H1 (cell line): Measurements from ENCODE around the gene RTCB. TPM values are rescaled to one million over a fixed set of nuclear protein-coding genes. Genes with fewer than 3 reads are reported as not detected.

Experiments
- CTCF ChIA-PET: fragments of 300-600 bp; sonication (Branson Sonifier 250); formaldehyde crosslinking; loops from one replicate; lab custom pipeline; 2021; ENCODE audit not compliant: partially characterized antibody; lab: Charles Lee
- POLR2A ChIA-PET: fragments of 300-600 bp; sonication (Branson Sonifier 250); formaldehyde crosslinking; loops from one replicate; lab custom pipeline; 2021; ENCODE audit warnings: inconsistent platforms; ENCODE audit not compliant: partially characterized antibody; lab: Charles Lee
- DNase-seq, 2 experiments: peaks; one replicate each; pipeline versions ENCODE4 v3.0.0 to v3.0.0-alpha.2; 2010 to 2022; ENCODE audit warnings: low spot score in 2 of 2, low read depth in 1 of 2, mixed read lengths in 1 of 2
- FAIRE-seq: peaks from 2 replicates; lab custom pipeline; 2011; peaks lifted over from hg19 to GRCh38; lab: Jason Lieb, UNC
- H2AFZ ChIP-seq: 2 replicates; pipeline ENCODE4 v1.8.1; 2012; ENCODE audit warnings: low read length, inconsistent platforms
- H2AK5ac ChIP-seq: 2 replicates; pipeline ENCODE4 v1.6.1; 2013; ENCODE audit warnings: low read depth, low read length
- H2BK120ac ChIP-seq: replicated peaks from 2 replicates; pipeline ENCODE3; 2013; ENCODE audit warnings: low read depth, low read length, inconsistent platforms
- H2BK12ac ChIP-seq: 2 replicates; pipeline ENCODE4 v1.6.1; 2013; ENCODE audit warnings: low read depth, low read length
- H2BK15ac ChIP-seq: 2 replicates; pipeline ENCODE4 v1.6.1; 2013; ENCODE audit warnings: low read length
- H2BK20ac ChIP-seq: 2 replicates; pipeline ENCODE4 v1.6.1; 2013; ENCODE audit warnings: low read length
- H2BK5ac ChIP-seq: 2 replicates; pipeline ENCODE4 v1.6.1; 2013; ENCODE audit warnings: low read depth, low read length
- H3K14ac ChIP-seq: 2 replicates; pipeline ENCODE4 v1.6.1; 2013; ENCODE audit warnings: inconsistent platforms; ENCODE audit not compliant: insufficient read length
- H3K18ac ChIP-seq: 2 replicates; pipeline ENCODE4 v1.6.1; 2013; ENCODE audit warnings: low read length; ENCODE audit errors: extremely low read depth
- H3K23ac ChIP-seq: 2 replicates; pipeline ENCODE4 v1.6.1; 2013; ENCODE audit warnings: inconsistent platforms; ENCODE audit not compliant: insufficient read length
- H3K23me2 ChIP-seq: 2 replicates; pipeline ENCODE4 v1.6.1; 2013; ENCODE audit warnings: low read depth, low read length
- H3K27ac ChIP-seq: 2 replicates; pipeline ENCODE4 v1.6.1; 2011; ENCODE audit warnings: low read depth, low read length, inconsistent platforms
- H3K27me3 ChIP-seq, 4 experiments: replicated peaks in 1 of 4; 1 replicate in 1 of 4; 2 replicates in 3 of 4; pipeline versions ENCODE4 v1.6.1 to v1.8.1; 2011 to 2013; ENCODE audit warnings: low read length in 3 of 4, mild to moderate bottlenecking in 3 of 4, inconsistent platforms in 2 of 4, mixed read lengths in 2 of 4, moderate library complexity in 1 of 4; ENCODE audit not compliant: control insufficient read depth in 3 of 4, insufficient read depth in 3 of 4; ENCODE audit errors: extremely low read depth in 1 of 4
- H3K36me3 ChIP-seq, 4 experiments: 2 replicates each; pipeline versions ENCODE4 v1.6.1 to v1.8.1; 2011 to 2013; ENCODE audit warnings: mild to moderate bottlenecking in 4 of 4, low read length in 3 of 4, moderate library complexity in 2 of 4, control low read depth in 1 of 4, inconsistent platforms in 1 of 4; ENCODE audit not compliant: insufficient read depth in 4 of 4, control insufficient read depth in 2 of 4
- H3K4ac ChIP-seq: replicated peaks from 2 replicates; pipeline ENCODE3; 2013; ENCODE audit warnings: low read length, low read depth, mixed read lengths, inconsistent platforms; ENCODE audit not compliant: insufficient read length
- H3K4me1 ChIP-seq, 4 experiments: replicated peaks in 1 of 4; 1 replicate in 1 of 4; 2 replicates in 3 of 4; pipeline versions ENCODE4 v1.6.1 to v1.8.1; 2011 to 2013; ENCODE audit warnings: low read length in 3 of 4, inconsistent platforms in 2 of 4, mixed read lengths in 1 of 4; ENCODE audit not compliant: insufficient read depth in 4 of 4, control insufficient read depth in 3 of 4
- H3K4me2 ChIP-seq, 2 experiments: 2 replicates each; pipeline versions ENCODE4 v1.6.1 to v1.8.1; 2011 to 2013; ENCODE audit warnings: low read depth in 2 of 2, low read length in 2 of 2, control low read depth in 1 of 2, inconsistent platforms in 1 of 2, mild to moderate bottlenecking in 1 of 2; ENCODE audit not compliant: insufficient read depth in 1 of 2
- H3K4me3 ChIP-seq, 4 experiments: fragments of 200-600, 300-600 bp in 1 of 4; sonication (generic), shearing (Covaris generic), sonication (Bioruptor Twin) in 1 of 4; 2 replicates each; pipeline versions ENCODE4 v1.5.1 to v1.8.1; 2011 to 2016; ENCODE audit warnings: low read length in 4 of 4, low read depth in 3 of 4, control low read depth in 2 of 4, inconsistent platforms in 2 of 4, mild to moderate bottlenecking in 2 of 4, mixed read lengths in 1 of 4, moderate library complexity in 1 of 4; ENCODE audit not compliant: insufficient read depth in 2 of 4; ENCODE audit errors: extremely low read depth in 1 of 4
- H3K56ac ChIP-seq: replicated peaks from 2 replicates; pipeline ENCODE3; 2013; ENCODE audit warnings: low read depth, mild to moderate bottlenecking, mixed read lengths, low read length, inconsistent platforms; ENCODE audit not compliant: insufficient read length
- H3K79me1 ChIP-seq: 2 replicates; pipeline ENCODE4 v1.6.1; 2013; ENCODE audit warnings: low read depth, low read length, control low read depth
- H3K79me2 ChIP-seq, 2 experiments: 2 replicates each; pipeline versions ENCODE4 v1.6.1 to v1.8.1; 2012 to 2013; ENCODE audit warnings: low read length in 2 of 2, mild to moderate bottlenecking in 2 of 2, inconsistent platforms in 1 of 2; ENCODE audit not compliant: insufficient read depth in 2 of 2, control insufficient read depth in 1 of 2
- H3K9ac ChIP-seq, 4 experiments: replicated peaks in 1 of 4; 1 replicate in 1 of 4; 2 replicates in 3 of 4; pipeline versions ENCODE4 v1.6.1 to v1.8.1; 2011 to 2013; ENCODE audit warnings: low read depth in 3 of 4, low read length in 3 of 4, control low read depth in 2 of 4, mild to moderate bottlenecking in 2 of 4, moderate library complexity in 2 of 4, inconsistent platforms in 1 of 4; ENCODE audit errors: extremely low read depth in 1 of 4
- H3K9me3 ChIP-seq, 2 experiments: 2 replicates each; pipeline versions ENCODE4 v1.6.1 to v1.8.1; 2012 to 2013; ENCODE audit warnings: mild to moderate bottlenecking in 2 of 2, moderate library complexity in 2 of 2, control low read depth in 1 of 2, inconsistent platforms in 1 of 2, low read depth in 1 of 2, low read length in 1 of 2, mixed read lengths in 1 of 2; ENCODE audit not compliant: insufficient read depth in 2 of 2
- H4K20me1 ChIP-seq, 2 experiments: replicated peaks in 1 of 2; 2 replicates each; pipeline versions ENCODE3 to v1.8.1; 2011 to 2013; ENCODE audit warnings: inconsistent platforms in 2 of 2, low read length in 2 of 2, mild to moderate bottlenecking in 1 of 2; ENCODE audit not compliant: insufficient read depth in 2 of 2, control insufficient read depth in 1 of 2
- H4K5ac ChIP-seq: 2 replicates; pipeline ENCODE4 v1.6.1; 2013; ENCODE audit warnings: low read length, low read depth, mixed read lengths, inconsistent platforms; ENCODE audit not compliant: insufficient read length
- H4K8ac ChIP-seq: 2 replicates; pipeline ENCODE4 v1.8.0; 2013; ENCODE audit warnings: mild to moderate bottlenecking, moderate library complexity, low read length, inconsistent platforms; ENCODE audit not compliant: insufficient read depth; ENCODE audit errors: extremely low read depth
- H4K91ac ChIP-seq: replicated peaks from 2 replicates; pipeline ENCODE3; 2013; ENCODE audit warnings: low read length, mixed read lengths, inconsistent platforms; ENCODE audit not compliant: insufficient read length
- ASH2L ChIP-seq: fragments of 200-600, 300-600 bp; sonication (generic); IDR thresholded peaks from one replicate; pipeline ENCODE4 v1.7.1; 2017; ENCODE audit warnings: low read length
- CBX5 ChIP-seq: fragments of 300-800, 300-1000 bp; sonication (generic); IDR thresholded peaks from 2 replicates; pipeline ENCODE4 v1.7.1; 2016; ENCODE audit warnings: antibody characterized with exemption, low read length, low read depth
- CEBPB ChIP-seq: IDR thresholded peaks from 2 replicates; pipeline ENCODE4 v1.6.1; 2012; ENCODE audit warnings: low read depth, low read length
- CTBP2 ChIP-seq: IDR thresholded peaks from 2 replicates; pipeline ENCODE4 v1.7.0; 2011; ENCODE audit warnings: borderline replicate concordance, mild to moderate bottlenecking, moderate library complexity, mixed read lengths, low read length; ENCODE audit not compliant: insufficient read depth, insufficient read length
- FOSL1 ChIP-seq: IDR thresholded peaks from 2 replicates; pipeline ENCODE4 v1.6.1; 2011; ENCODE audit warnings: mild to moderate bottlenecking, low read depth, low read length, moderate library complexity; ENCODE audit not compliant: insufficient read depth
- GTF2F1 ChIP-seq: IDR thresholded peaks from 2 replicates; pipeline ENCODE4 v1.6.1; 2012; ENCODE audit warnings: low read depth, low read length, improper control_type of control experiment, borderline replicate concordance
- SAP30 ChIP-seq: fragments of 300-600 bp; sonication (generic); IDR thresholded peaks from 2 replicates; pipeline ENCODE4 v1.7.1; 2012; ENCODE audit warnings: low read length, moderate library complexity, mild to moderate bottlenecking, inconsistent platforms; ENCODE audit not compliant: insufficient read depth, insufficient replicate concordance
- TEAD4 ChIP-seq: IDR thresholded peaks from 2 replicates; pipeline ENCODE4 v1.6.1; 2012; ENCODE audit warnings: low read depth, low read length, inconsistent platforms, mixed read lengths
- YY1 ChIP-seq: IDR thresholded peaks from 2 replicates; pipeline ENCODE4 v1.6.1; 2011; ENCODE audit warnings: low read depth, mild to moderate bottlenecking, low read length
- ZNF274 ChIP-seq: IDR thresholded peaks from 2 replicates; pipeline ENCODE4 v1.7.0; 2012; ENCODE audit warnings: low read length, borderline replicate concordance; ENCODE audit errors: extremely low read depth
- WGBS, 2 experiments: shearing (Covaris generic) in 1 of 2; methylation state at CpG; one replicate each; pipeline versions ENCODE4 v1.1.6 to v1.1.7; 2013 to 2015; ENCODE audit warnings: low lambda C conversion rate in 2 of 2, mixed read lengths in 2 of 2, inconsistent platforms in 1 of 2, low coverage in 1 of 2, missing lambda C conversion rate in 1 of 2; ENCODE audit not compliant: insufficient replicate concordance in 2 of 2, insufficient coverage in 1 of 2, insufficient read length in 1 of 2; ENCODE audit errors: extremely low coverage in 1 of 2, missing lambda C conversion rate in 1 of 2; 5-methylcytosine and 5-hydroxymethylcytosine counted together
- polyA plus RNA-seq, 7 experiments: library from polyadenylated mRNA; depleted of rRNA in 3 of 7; stranded (reverse) in 5 of 7; unstranded in 2 of 7; fragments of >200 nt in 5 of 7; fragments of 200-250 nt in 2 of 7; gene quantifications; 1 replicate in 5 of 7; 2 replicates in 1 of 7; 4 replicates in 1 of 7; pipeline versions ENCODE4 v1.2.1 to v1.2.3, GENCODE V29; 2011 to 2013; ENCODE audit warnings: missing spikeins in 2 of 7, mixed read lengths in 2 of 7
- total RNA-seq: library from RNA; stranded (reverse); fragmentation: NEBNext Ultra II Directional; extraction: Animal tissue kit (Norgen Biotek cat#: 25700); gene quantifications from 2 replicates; pipeline ENCODE4 v1.2.1, GENCODE V29; 2021
- TF ChIP-seq, protein P1 (sequence below): IDR thresholded peaks from 2 replicates; pipeline ENCODE4 v1.6.1; 2011; ENCODE audit warnings: low read length, improper control_type of control experiment

RTCB gene
- total and polyA plus RNA-seq, 2 of the 8 experiments (the other 6 are each of a cell fraction or from before 2014, with no cell fraction given) = 104 to 114 TPM

DNA sequence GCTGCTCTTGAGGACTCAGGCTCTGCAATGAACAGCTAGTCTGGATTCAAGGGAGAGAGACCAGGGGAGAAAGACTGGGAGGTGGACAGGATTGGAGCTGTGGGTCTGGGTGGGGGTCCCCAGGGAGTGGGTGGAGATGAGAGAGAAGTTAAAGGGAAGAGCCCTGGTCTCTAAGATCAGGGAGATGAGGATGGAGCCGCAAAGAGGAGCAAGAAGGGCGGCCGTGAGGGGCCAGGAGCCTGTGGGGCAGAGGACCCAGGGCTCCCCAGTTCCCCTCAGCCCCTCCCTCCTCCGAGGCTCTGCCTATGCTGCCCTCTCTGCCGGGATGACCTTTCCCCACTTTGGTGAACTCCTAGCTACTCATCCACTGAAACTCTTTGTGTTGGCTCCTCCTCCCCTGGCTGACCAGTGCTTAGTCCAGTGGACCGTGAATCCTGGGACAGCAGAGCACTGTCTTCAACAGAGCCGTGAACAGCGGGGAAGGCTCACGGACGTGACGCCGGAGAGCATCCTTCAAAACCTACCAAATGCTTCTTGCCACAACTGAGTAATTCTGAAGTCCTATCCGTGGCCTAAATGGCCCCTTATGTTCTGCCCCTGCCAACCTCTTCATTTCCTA lies 70.8 kb downstream of the RTCB start:
- H3K27me3 ChIP-seq = no peaks in the 10 kb centered on the region
- H3K79me1 ChIP-seq = no peaks in the 10 kb centered on the region
- no peaks in the 10 kb centered on the region for H4K20me1 ChIP-seq
- ChIA-PET POLR2A (interaction anchor here (1.9 kb wide), 1 partner anchor 9 kb away, joined by 4 read pairs; no protein-coding TSS in a partner anchor), CTCF (interaction anchor here (0.6 to 2.1 kb wide), 3 partner anchors 9 to 259 kb away, joined by 3 to 6 read pairs (median 5); no protein-coding TSS in a partner anchor)
- no peak overlapping the region for H2BK120ac ChIP-seq
- H3K56ac ChIP-seq = no peak overlapping the region
- H3K23me2 ChIP-seq = no peaks in the 10 kb centered on the region
- H3K18ac ChIP-seq = no peak overlapping the region
- H2BK20ac ChIP-seq = peak overlapping the region; percentile 35; the same call in 1 of the 2 replicates
- H3K14ac ChIP-seq = no peak overlapping the region
- no peak overlapping the region for H4K8ac ChIP-seq
- H3K27ac ChIP-seq = no peak overlapping the region
- H3K79me2 ChIP-seq = no peaks in the 10 kb centered on the region
- DNase-seq (peak in 1 of 2 experiments; percentile 43), FAIRE-seq (no peak)
- H3K36me3 ChIP-seq = no peaks in the 10 kb centered on the region
- H2AK5ac ChIP-seq = no peak overlapping the region
- H2AFZ ChIP-seq = 0 out of 2 replicates have a peak overlapping the region, but pooled peaks have one; percentile 41
- no peak overlapping the region for H4K91ac ChIP-seq
- H3K9me3 ChIP-seq = no peaks in the 10 kb centered on the region
- H3K4me3 ChIP-seq = no peak overlapping the region
- H3K23ac ChIP-seq = no peak overlapping the region
- no peak overlapping the region for H3K4ac ChIP-seq
- no peak overlapping the region for H2BK12ac ChIP-seq
- TF ChIP-seq CTBP2 (no peak), ASH2L (no peak), CEBPB (no peak), ZNF274 (no peak), YY1 (no peak), CBX5 (no peak), FOSL1 (no peak), GTF2F1 (no peak), SAP30 (no peak), TEAD4 (no peak)
- TF ChIP-seq, protein P1, sequence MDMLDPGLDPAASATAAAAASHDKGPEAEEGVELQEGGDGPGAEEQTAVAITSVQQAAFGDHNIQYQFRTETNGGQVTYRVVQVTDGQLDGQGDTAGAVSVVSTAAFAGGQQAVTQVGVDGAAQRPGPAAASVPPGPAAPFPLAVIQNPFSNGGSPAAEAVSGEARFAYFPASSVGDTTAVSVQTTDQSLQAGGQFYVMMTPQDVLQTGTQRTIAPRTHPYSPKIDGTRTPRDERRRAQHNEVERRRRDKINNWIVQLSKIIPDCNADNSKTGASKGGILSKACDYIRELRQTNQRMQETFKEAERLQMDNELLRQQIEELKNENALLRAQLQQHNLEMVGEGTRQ = no peak
- TF ChIP-seq, all 59 proteins: peak for 0
- Histone ChIP-seq H4K5ac (no peak overlapping the region), H3K9ac (no peak overlapping the region), H2BK5ac (no peak overlapping the region), H2BK15ac (peak overlapping the region; percentile 40; the same call in 1 of the 2 replicates), H3K4me1 (peaks cover 0 to 3% (median 1%) of the 10 kb centered on the region in 4 experiments; a peak in 1 of 7 replicates), H3K4me2 (no peak overlapping the region)
- 86% methylated on average over 13 of the region's 13 CpGs; no CpG with 5 or more reads in 1 of the 2 experiments for WGBS, 2 experiments
